ENCODE data around the gene ATAD1.

ATAD1 gene

DNA sequence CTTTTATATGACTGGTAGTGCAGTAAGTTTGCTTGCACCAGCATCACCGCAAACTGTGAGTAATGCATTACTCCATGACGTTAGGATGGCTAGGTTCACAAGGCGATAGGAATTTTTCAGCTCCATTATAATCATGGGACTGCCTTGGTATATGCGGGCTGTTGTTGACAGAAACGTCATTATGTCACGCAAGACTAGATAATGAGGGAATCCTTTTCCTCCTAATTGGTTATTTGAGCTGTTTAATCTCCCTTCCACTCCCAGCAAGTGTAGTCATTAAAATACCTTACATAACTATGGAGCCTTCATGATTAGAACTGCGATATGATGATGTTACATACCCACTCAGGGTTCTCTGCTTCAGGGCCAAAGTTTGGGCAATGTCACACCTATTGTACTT, 28.0 kb upstream of the ATAD1 start:
- no peak for ATAC-seq
- no peak for TF ChIP-seq SNAI2 (CRISPR knock-in tag; IDR thresholded peaks at IDR 0.05)
- no peak for TF ChIP-seq TOX (CRISPR knock-in tag; IDR thresholded peaks at IDR 0.05; ENCODE audit: borderline replicate concordance)
- no peak for TF ChIP-seq ARNTL (CRISPR knock-in tag; IDR thresholded peaks at IDR 0.05; ENCODE audit: borderline replicate concordance, low read depth)
- peak; percentile 64 for TF ChIP-seq ISL1 (CRISPR knock-in tag; IDR thresholded peaks at IDR 0.05)

DNA sequence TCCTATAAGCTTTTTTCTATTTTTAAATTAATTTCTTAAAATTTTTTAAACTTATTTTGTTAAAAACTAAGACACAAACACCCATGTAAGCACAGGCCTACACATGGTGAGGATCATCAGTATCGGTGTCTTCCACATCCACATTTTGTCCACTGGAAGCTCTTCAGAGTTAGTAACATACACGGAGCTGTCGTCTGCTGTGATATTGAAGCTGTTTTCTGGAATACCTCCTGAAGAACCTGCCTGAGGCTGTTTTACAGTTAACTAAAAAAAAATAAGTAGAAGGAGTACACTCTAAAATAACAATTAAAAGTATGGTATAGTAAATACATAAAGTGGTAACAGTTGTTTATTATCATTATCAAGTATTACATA, 27.6 kb upstream of the ATAD1 start:
- ATAC-seq: no peak
- TF ChIP-seq RARB (CRISPR knock-in tag; IDR thresholded peaks at IDR 0.05) (no peak), CSDC2 (CRISPR knock-in tag; IDR thresholded peaks at IDR 0.05) (no peak), ZNF8 (CRISPR knock-in tag; IDR thresholded peaks at IDR 0.05) (no peak), ZNF70 (CRISPR knock-in tag; IDR thresholded peaks at IDR 0.05) (no peak), PPARA (CRISPR knock-in tag; IDR thresholded peaks at IDR 0.05; ENCODE audit: borderline replicate concordance) (no peak), ESRRG (CRISPR knock-in tag; IDR thresholded peaks at IDR 0.05) (no peak), SNAI2 (CRISPR knock-in tag; IDR thresholded peaks at IDR 0.05) (no peak), ZFP30 (CRISPR knock-in tag; IDR thresholded peaks at IDR 0.05) (no peak), ARNTL (CRISPR knock-in tag; IDR thresholded peaks at IDR 0.05; ENCODE audit: borderline replicate concordance, low read depth) (no peak), TOX (CRISPR knock-in tag; IDR thresholded peaks at IDR 0.05; ENCODE audit: borderline replicate concordance) (no peak), ZFP3 (CRISPR knock-in tag; IDR thresholded peaks at IDR 0.05) (no peak), BACH2 (CRISPR knock-in tag; IDR thresholded peaks at IDR 0.05; ENCODE audit: borderline replicate concordance) (no peak), ZC3H10 (CRISPR knock-in tag; IDR thresholded peaks at IDR 0.05) (no peak), GLIS3 (CRISPR knock-in tag; IDR thresholded peaks at IDR 0.05) (no peak), ZNF565 (CRISPR knock-in tag; conservative IDR thresholded peaks at IDR 0.05; ENCODE audit: low read depth) (no peak)
- TF ChIP-seq, protein P1, sequence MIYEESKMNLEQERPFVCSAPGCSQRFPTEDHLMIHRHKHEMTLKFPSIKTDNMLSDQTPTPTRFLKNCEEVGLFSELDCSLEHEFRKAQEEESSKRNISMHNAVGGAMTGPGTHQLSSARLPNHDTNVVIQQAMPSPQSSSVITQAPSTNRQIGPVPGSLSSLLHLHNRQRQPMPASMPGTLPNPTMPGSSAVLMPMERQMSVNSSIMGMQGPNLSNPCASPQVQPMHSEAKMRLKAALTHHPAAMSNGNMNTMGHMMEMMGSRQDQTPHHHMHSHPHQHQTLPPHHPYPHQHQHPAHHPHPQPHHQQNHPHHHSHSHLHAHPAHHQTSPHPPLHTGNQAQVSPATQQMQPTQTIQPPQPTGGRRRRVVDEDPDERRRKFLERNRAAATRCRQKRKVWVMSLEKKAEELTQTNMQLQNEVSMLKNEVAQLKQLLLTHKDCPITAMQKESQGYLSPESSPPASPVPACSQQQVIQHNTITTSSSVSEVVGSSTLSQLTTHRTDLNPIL (CRISPR knock-in tag; IDR thresholded peaks at IDR 0.05; ENCODE audit: low read depth): no peak
- TF ChIP-seq, protein P2, sequence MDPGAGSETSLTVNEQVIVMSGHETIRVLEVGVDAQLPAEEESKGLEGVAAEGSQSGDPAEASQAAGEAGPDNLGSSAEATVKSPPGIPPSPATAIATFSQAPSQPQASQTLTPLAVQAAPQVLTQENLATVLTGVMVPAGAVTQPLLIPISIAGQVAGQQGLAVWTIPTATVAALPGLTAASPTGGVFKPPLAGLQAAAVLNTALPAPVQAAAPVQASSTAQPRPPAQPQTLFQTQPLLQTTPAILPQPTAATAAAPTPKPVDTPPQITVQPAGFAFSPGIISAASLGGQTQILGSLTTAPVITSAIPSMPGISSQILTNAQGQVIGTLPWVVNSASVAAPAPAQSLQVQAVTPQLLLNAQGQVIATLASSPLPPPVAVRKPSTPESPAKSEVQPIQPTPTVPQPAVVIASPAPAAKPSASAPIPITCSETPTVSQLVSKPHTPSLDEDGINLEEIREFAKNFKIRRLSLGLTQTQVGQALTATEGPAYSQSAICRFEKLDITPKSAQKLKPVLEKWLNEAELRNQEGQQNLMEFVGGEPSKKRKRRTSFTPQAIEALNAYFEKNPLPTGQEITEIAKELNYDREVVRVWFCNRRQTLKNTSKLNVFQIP (CRISPR knock-in tag; IDR thresholded peaks at IDR 0.05; ENCODE audit: borderline replicate concordance, low read depth): no peak

DNA sequence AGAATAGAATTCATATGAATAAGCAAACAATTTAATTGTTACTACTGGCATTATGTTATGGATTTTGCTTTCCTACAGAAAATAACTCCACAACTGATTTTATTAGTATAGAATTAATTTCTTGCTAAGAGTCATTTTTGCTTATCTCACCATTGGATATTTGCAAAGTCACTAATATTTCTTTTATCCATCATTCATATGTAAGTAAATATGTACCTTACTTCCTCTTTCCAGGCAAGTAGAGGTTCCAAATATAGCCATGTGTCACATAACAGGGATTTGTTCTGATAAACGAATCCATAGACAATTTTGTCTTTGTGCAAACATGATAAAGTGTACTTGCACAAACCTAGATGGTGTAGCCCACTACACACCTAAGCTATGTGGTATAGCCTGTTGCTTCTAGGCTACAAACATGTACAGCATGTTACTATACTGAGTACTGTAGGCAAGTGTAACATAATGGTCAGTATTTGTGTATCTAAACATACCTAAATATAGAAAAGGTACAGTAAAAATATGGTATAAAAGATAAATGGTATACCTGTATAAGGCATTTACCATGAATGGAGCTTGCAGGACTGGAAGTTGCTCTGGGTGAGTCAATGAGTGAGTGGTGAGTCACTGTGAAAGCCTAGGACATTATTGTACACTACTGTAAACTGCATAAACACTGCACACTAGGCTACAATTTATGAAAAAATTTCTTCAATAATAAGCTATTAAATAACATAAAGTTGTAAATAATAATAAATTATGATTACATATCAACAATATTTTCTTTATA, 27.0 kb upstream of the ATAD1 start:
- TF ChIP-seq ZFP3 (CRISPR knock-in tag; IDR thresholded peaks at IDR 0.05): no peak
- ATAC-seq: peak; percentile 72

DNA sequence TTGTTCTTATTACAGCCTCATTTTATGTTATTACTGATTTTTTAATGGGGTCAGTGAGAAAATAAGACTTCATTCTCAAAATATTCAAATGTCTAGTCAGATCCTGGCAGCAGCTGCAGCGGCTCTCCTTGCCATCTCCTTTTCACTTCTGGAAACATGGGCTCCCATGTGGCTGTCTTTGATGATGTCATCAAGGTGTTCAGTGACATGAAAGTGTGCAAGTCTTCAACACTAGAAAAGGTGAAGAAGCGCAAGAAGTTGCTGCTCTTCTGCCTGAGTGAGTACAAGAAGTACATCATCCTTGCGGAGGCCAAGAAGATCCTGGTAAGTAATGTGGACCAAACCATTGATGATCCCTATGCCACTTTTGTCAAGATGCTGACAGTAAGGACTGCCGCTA, 25.7 kb upstream of the ATAD1 start:
- TF ChIP-seq TOX (CRISPR knock-in tag; IDR thresholded peaks at IDR 0.05; ENCODE audit: borderline replicate concordance) (no peak), OSR1 (CRISPR knock-in tag; IDR thresholded peaks at IDR 0.05) (no peak)
- TF ChIP-seq, protein P3, sequence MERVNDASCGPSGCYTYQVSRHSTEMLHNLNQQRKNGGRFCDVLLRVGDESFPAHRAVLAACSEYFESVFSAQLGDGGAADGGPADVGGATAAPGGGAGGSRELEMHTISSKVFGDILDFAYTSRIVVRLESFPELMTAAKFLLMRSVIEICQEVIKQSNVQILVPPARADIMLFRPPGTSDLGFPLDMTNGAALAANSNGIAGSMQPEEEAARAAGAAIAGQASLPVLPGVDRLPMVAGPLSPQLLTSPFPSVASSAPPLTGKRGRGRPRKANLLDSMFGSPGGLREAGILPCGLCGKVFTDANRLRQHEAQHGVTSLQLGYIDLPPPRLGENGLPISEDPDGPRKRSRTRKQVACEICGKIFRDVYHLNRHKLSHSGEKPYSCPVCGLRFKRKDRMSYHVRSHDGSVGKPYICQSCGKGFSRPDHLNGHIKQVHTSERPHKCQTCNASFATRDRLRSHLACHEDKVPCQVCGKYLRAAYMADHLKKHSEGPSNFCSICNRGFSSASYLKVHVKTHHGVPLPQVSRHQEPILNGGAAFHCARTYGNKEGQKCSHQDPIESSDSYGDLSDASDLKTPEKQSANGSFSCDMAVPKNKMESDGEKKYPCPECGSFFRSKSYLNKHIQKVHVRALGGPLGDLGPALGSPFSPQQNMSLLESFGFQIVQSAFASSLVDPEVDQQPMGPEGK (CRISPR knock-in tag; IDR thresholded peaks at IDR 0.05; ENCODE audit: borderline replicate concordance): no peak
- TF ChIP-seq, protein P4, sequence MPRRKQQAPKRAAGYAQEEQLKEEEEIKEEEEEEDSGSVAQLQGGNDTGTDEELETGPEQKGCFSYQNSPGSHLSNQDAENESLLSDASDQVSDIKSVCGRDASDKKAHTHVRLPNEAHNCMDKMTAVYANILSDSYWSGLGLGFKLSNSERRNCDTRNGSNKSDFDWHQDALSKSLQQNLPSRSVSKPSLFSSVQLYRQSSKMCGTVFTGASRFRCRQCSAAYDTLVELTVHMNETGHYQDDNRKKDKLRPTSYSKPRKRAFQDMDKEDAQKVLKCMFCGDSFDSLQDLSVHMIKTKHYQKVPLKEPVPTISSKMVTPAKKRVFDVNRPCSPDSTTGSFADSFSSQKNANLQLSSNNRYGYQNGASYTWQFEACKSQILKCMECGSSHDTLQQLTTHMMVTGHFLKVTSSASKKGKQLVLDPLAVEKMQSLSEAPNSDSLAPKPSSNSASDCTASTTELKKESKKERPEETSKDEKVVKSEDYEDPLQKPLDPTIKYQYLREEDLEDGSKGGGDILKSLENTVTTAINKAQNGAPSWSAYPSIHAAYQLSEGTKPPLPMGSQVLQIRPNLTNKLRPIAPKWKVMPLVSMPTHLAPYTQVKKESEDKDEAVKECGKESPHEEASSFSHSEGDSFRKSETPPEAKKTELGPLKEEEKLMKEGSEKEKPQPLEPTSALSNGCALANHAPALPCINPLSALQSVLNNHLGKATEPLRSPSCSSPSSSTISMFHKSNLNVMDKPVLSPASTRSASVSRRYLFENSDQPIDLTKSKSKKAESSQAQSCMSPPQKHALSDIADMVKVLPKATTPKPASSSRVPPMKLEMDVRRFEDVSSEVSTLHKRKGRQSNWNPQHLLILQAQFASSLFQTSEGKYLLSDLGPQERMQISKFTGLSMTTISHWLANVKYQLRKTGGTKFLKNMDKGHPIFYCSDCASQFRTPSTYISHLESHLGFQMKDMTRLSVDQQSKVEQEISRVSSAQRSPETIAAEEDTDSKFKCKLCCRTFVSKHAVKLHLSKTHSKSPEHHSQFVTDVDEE (CRISPR knock-in tag; IDR thresholded peaks at IDR 0.05): no peak
- no peak for ATAC-seq

Data from SK-N-SH treated with all-trans-retinoic acid at 6 μM for 48 hours (cell line).